Measurements from ENCODE around the gene DIPK1B.
"Not testable (repeated sequence)": the region's sequence is repeated elsewhere in the genome, so short reads cannot be mapped to it uniquely, and the experiment has no call there.

Gene DIPK1B

DNA sequence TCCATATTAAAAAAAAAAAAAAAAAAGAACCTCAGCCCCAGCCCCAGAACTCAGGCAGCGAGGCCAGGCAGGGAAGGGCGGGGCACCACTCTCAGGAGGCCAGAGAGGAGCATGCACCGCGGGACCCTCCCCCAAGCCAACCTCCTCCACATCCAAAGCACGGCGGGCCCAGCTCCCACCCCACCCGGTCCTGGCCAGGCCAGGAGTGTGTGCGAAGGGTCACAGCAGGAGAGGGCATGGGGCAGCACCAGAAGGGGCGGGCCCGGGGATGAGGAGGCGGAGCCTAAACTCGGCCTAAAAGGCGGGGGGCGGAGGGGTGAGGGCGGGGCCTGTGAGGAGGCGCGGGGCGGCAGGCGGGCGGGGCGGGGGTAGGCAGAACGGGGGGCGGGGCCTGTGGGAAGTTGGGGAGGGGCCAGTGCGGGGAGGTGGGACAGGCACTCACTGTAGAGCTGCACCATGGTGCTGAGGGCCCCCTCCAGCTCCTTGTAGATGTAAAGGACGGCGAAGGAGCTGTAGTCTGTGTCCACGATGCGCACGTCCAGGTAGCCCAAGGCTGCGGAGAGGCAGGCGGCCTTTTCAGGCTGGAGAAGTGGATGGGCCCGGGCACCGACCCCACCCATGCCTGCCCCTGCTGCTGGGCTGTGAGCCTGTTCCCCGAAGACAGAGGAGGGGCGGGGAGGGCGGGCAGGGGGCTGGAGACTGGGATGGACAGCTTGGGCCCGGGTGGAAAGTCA is 50.7 kb downstream of the DIPK1B start:
- DNase-seq (ENCODE audit: low read depth) = peak; percentile 37
- TF ChIP-seq POLR2A (IDR thresholded peaks at IDR 0.05; ENCODE audit: extremely low read depth, insufficient read length) (no peak), MYC (IDR thresholded peaks at IDR 0.05; ENCODE audit: low read depth, low read length) (no peak)
- TF ChIP-seq, protein P1, sequence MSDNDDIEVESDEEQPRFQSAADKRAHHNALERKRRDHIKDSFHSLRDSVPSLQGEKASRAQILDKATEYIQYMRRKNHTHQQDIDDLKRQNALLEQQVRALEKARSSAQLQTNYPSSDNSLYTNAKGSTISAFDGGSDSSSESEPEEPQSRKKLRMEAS (IDR thresholded peaks at IDR 0.05; ENCODE audit: low read depth, low read length) = no peak
- TF ChIP-seq, protein P2, sequence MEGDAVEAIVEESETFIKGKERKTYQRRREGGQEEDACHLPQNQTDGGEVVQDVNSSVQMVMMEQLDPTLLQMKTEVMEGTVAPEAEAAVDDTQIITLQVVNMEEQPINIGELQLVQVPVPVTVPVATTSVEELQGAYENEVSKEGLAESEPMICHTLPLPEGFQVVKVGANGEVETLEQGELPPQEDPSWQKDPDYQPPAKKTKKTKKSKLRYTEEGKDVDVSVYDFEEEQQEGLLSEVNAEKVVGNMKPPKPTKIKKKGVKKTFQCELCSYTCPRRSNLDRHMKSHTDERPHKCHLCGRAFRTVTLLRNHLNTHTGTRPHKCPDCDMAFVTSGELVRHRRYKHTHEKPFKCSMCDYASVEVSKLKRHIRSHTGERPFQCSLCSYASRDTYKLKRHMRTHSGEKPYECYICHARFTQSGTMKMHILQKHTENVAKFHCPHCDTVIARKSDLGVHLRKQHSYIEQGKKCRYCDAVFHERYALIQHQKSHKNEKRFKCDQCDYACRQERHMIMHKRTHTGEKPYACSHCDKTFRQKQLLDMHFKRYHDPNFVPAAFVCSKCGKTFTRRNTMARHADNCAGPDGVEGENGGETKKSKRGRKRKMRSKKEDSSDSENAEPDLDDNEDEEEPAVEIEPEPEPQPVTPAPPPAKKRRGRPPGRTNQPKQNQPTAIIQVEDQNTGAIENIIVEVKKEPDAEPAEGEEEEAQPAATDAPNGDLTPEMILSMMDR (IDR thresholded peaks at IDR 0.05; ENCODE audit: low read depth, low read length) = no peak
- H3K4me3 ChIP-seq (ENCODE audit: low read depth, low read length) = no peak overlapping the region

DNA sequence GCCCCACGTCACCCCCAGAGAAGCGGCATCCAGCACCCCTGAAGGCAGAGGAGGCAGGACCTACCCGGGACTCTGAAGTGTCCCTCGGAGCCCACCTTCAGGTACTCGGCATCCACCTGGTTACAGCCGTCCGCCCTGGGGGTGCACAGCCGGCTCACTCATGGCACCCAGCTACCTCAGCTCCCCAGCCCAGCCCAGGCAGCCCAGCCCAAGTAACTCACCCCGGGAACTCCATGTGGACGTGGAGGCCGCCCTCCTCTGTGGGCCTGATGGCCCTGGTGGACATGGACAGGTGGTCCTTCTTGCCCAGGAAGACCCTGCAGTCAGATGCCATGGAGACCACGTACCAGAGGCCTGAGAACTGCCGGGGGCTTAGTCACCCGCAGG is 51.3 kb downstream of the DIPK1B start:
- DNase-seq (ENCODE audit: low read depth) = no peak
- no peak overlapping the region for H3K4me3 ChIP-seq (ENCODE audit: low read depth, low read length)
- TF ChIP-seq POLR2A (IDR thresholded peaks at IDR 0.05; ENCODE audit: extremely low read depth, insufficient read length) = no peak
- no peak for TF ChIP-seq MYC (IDR thresholded peaks at IDR 0.05; ENCODE audit: low read depth, low read length)
- TF ChIP-seq, protein P2 (IDR thresholded peaks at IDR 0.05; ENCODE audit: low read depth, low read length) = no peak
- TF ChIP-seq, protein P1 (IDR thresholded peaks at IDR 0.05; ENCODE audit: low read depth, low read length) = no peak

DNA sequence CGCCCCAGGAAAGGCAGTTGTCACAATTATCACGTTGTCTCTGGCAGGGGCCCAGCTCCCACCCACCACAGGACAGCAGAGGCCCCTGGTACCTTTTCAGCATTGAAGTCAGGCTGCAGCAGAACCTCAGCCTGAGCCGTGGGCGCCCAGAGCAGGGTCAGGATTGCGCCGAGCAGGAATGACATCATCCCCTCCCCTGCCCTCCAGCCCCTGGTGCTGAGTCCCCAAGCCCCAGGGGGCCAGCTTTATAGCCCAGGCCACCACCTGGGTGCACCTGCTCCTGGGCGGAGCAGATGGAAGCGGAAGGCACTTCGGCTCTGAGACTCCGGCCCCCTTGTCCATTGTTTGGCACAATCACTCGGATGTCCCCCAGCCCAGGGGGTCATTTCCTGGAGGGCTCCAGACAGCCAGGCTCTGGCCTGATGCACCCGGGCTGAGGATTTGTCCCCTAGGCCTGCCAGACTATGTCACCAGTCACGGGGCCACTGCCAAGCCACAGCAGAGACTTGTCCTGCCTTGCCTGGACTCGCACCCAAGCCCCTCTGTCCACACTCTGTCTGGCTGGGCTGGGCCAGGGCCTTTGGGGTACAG is 52.0 kb downstream of the DIPK1B start, which contains the start of gene LCN15:
LCN15 (minus strand) TSS at position 218 of the 591 bp plus-strand sequence; CDS start at position 188, 30 bp downstream.
- H3K4me3 ChIP-seq (ENCODE audit: low read depth, low read length) = no peak within 1 kb of the TSS
- DNase-seq (ENCODE audit: low read depth) = no peak
- TF ChIP-seq, protein P1 (IDR thresholded peaks at IDR 0.05; ENCODE audit: low read depth, low read length) = no peak
- TF ChIP-seq POLR2A (IDR thresholded peaks at IDR 0.05; ENCODE audit: extremely low read depth, insufficient read length) (no peak), MYC (IDR thresholded peaks at IDR 0.05; ENCODE audit: low read depth, low read length) (no peak)
- TF ChIP-seq, protein P2 (IDR thresholded peaks at IDR 0.05; ENCODE audit: low read depth, low read length) = no peak

DNA sequence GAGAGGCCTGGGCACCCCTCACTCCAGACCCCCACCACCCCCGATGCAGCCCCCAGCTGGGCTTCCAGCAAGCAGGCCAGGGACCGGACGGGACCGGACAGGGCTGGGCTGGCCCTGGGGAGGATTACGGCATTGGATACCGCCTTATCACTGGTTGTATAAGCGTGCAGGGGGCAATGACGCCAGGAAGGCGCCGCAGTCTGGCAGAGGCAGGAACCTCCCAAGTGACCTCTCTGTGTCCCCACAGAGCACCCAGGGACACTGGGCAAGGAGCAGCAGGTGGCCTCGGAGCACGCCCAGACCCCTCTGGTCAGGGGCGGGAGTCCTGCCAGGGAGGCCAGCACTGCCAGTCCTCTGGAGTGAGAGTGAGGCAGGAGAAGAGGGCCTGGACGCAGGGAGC is 52.7 kb downstream of the DIPK1B start:
- DNase-seq (ENCODE audit: low read depth) = no peak
- H3K4me3 ChIP-seq (ENCODE audit: low read depth, low read length) = no peak overlapping the region
- TF ChIP-seq, protein P1 (IDR thresholded peaks at IDR 0.05; ENCODE audit: low read depth, low read length) = no peak
- TF ChIP-seq MYC (IDR thresholded peaks at IDR 0.05; ENCODE audit: low read depth, low read length) (no peak), POLR2A (IDR thresholded peaks at IDR 0.05; ENCODE audit: extremely low read depth, insufficient read length) (no peak)
- TF ChIP-seq, protein P2 (IDR thresholded peaks at IDR 0.05; ENCODE audit: low read depth, low read length) = no peak

DNA sequence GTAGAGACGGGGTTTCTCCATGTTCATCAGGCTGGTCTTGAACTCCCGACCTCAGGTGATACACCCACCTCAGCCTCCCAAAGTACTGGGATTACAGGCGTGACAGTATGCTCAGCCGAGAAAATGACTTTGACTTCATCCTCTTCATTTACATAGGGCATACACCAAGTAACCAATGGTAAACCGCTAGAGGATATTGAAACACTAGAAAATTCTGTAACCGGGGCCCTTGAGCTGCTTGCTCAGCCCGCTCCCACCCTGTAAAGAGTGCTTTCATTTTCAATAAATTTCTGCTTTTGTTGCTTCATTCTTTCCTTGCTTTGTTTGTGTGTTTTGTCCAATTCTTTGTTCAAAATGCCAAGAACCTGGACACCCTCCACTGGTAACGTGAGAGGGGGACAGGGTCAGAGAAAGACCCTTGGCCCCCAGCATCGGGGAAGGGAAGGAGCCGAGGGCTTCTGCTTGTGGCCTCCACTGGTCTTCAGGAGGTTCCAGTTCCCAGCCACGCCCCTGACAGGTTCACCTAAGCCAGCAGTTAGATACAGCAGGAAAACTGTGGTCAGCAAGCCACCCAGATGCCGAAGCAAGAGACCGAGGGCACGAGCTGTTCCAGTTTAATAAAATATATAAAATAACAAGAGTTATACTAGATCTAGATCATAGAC is 53.5 kb downstream of the DIPK1B start:
- DNase-seq (ENCODE audit: low read depth); H3K4me3 ChIP-seq (ENCODE audit: low read depth, low read length): not testable (repeated sequence)

Data from NB4 (cell line).